Measurements from ENCODE around the gene RNF214. TPM values are rescaled to one million over a fixed set of nuclear protein-coding genes. Genes with fewer than 3 reads are reported as not detected.

The RNF214 gene
- polyA plus RNA-seq, 1 donor from 2014 or later = 7.6 TPM

DNA sequence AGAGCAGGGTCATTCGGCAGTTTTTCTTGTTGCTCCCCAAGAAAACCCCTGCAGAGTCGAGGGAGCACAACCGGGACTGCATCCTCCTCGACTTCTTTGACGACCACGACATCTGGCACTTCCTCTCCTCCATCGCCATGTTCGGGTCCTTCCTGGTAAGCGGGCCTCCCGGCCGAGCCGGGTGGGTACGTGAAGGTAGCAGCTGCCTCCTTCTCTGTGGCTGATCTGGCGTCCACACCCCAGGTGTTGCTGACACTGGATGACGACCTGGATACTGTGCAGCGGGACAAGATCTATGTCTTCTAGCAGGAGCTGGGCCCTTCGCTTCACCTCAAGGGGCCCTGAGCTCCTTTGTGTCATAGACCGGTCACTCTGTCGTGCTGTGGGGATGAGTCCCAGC lies 36.7 kb upstream of the RNF214 start:
- no peaks in the 10 kb centered on the region for H3K79me2 ChIP-seq (replicated peaks; ENCODE audit: insufficient read depth, low read length)
- no peak overlapping the region for H2AFZ ChIP-seq (ENCODE audit: low read depth, low read length)
- TF ChIP-seq POLR2AphosphoS5 (IDR thresholded peaks at IDR 0.05) = no peak
- TF ChIP-seq, protein P1, sequence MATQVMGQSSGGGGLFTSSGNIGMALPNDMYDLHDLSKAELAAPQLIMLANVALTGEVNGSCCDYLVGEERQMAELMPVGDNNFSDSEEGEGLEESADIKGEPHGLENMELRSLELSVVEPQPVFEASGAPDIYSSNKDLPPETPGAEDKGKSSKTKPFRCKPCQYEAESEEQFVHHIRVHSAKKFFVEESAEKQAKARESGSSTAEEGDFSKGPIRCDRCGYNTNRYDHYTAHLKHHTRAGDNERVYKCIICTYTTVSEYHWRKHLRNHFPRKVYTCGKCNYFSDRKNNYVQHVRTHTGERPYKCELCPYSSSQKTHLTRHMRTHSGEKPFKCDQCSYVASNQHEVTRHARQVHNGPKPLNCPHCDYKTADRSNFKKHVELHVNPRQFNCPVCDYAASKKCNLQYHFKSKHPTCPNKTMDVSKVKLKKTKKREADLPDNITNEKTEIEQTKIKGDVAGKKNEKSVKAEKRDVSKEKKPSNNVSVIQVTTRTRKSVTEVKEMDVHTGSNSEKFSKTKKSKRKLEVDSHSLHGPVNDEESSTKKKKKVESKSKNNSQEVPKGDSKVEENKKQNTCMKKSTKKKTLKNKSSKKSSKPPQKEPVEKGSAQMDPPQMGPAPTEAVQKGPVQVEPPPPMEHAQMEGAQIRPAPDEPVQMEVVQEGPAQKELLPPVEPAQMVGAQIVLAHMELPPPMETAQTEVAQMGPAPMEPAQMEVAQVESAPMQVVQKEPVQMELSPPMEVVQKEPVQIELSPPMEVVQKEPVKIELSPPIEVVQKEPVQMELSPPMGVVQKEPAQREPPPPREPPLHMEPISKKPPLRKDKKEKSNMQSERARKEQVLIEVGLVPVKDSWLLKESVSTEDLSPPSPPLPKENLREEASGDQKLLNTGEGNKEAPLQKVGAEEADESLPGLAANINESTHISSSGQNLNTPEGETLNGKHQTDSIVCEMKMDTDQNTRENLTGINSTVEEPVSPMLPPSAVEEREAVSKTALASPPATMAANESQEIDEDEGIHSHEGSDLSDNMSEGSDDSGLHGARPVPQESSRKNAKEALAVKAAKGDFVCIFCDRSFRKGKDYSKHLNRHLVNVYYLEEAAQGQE (IDR thresholded peaks at IDR 0.05; ENCODE audit: borderline replicate concordance) = no peak
- TF ChIP-seq RAD21 (conservative IDR thresholded peaks at IDR 0.05) = no peak
- TF ChIP-seq SMC3 (conservative IDR thresholded peaks at IDR 0.05; ENCODE audit: poor library complexity) = no peak
- TF ChIP-seq, protein P2, sequence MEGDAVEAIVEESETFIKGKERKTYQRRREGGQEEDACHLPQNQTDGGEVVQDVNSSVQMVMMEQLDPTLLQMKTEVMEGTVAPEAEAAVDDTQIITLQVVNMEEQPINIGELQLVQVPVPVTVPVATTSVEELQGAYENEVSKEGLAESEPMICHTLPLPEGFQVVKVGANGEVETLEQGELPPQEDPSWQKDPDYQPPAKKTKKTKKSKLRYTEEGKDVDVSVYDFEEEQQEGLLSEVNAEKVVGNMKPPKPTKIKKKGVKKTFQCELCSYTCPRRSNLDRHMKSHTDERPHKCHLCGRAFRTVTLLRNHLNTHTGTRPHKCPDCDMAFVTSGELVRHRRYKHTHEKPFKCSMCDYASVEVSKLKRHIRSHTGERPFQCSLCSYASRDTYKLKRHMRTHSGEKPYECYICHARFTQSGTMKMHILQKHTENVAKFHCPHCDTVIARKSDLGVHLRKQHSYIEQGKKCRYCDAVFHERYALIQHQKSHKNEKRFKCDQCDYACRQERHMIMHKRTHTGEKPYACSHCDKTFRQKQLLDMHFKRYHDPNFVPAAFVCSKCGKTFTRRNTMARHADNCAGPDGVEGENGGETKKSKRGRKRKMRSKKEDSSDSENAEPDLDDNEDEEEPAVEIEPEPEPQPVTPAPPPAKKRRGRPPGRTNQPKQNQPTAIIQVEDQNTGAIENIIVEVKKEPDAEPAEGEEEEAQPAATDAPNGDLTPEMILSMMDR (IDR thresholded peaks at IDR 0.05; ENCODE audit: poor library complexity, severe bottlenecking) = no peak
- TF ChIP-seq EP300 (conservative IDR thresholded peaks at IDR 0.05; ENCODE audit: poor library complexity, severe bottlenecking) = no peak
- no peak for TF ChIP-seq TAF1 (IDR thresholded peaks at IDR 0.05; ENCODE audit: low read depth)
- TF ChIP-seq MXI1 (conservative IDR thresholded peaks at IDR 0.05; ENCODE audit: poor library complexity, severe bottlenecking) = no peak
- no peak for TF ChIP-seq EZH2 (IDR thresholded peaks at IDR 0.05; ENCODE audit: borderline replicate concordance, insufficient read depth, low read length, poor library complexity, severe bottlenecking)
- no peaks in the 10 kb centered on the region for H4K20me1 ChIP-seq (ENCODE audit: insufficient read depth)
- H3K9me3 ChIP-seq (ENCODE audit: low read length) = no peaks in the 10 kb centered on the region
- H3K4me2 ChIP-seq (ENCODE audit: low read length) = no peak overlapping the region
- H3K36me3 ChIP-seq (ENCODE audit: insufficient read depth, low read length) = no peaks in the 10 kb centered on the region
- no peaks in the 10 kb centered on the region for H3F3A ChIP-seq (ENCODE audit: insufficient read depth, low read length, poor library complexity, severe bottlenecking)
- H3K4me3 ChIP-seq (ENCODE audit: low read length) = no peak overlapping the region
- H3K9ac ChIP-seq (ENCODE audit: low read length) = no peak overlapping the region
- H3K27ac ChIP-seq (ENCODE audit: low read length) = no peak overlapping the region
- no peaks in the 10 kb centered on the region for H3K27me3 ChIP-seq (ENCODE audit: insufficient read depth, low read depth, low read length)
- no peaks in the 10 kb centered on the region for H3K9me2 ChIP-seq (ENCODE audit: insufficient read depth, low read length)

DNA sequence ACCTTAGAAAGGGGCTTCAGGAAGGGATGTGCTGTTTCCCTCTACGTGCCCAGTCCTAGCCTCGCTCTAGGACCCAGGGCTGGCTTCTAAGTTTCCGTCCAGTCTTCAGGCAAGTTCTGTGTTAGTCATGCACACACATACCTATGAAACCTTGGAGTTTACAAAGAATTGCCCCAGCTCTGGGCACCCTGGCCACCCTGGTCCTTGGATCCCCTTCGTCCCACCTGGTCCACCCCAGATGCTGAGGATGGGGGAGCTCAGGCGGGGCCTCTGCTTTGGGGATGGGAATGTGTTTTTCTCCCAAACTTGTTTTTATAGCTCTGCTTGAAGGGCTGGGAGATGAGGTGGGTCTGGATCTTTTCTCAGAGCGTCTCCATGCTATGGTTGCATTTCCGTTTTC lies 35.5 kb upstream of the RNF214 start:
- no peaks in the 10 kb centered on the region for H3K9me2 ChIP-seq (ENCODE audit: insufficient read depth, low read length)
- no peaks in the 10 kb centered on the region for H3K27me3 ChIP-seq (ENCODE audit: insufficient read depth, low read depth, low read length)
- H3K27ac ChIP-seq (ENCODE audit: low read length) = no peak overlapping the region
- no peak overlapping the region for H3K4me2 ChIP-seq (ENCODE audit: low read length)
- no peaks in the 10 kb centered on the region for H3K36me3 ChIP-seq (ENCODE audit: insufficient read depth, low read length)
- H3F3A ChIP-seq (ENCODE audit: insufficient read depth, low read length, poor library complexity, severe bottlenecking) = no peaks in the 10 kb centered on the region
- H3K4me3 ChIP-seq (ENCODE audit: low read length) = no peak overlapping the region
- no peak overlapping the region for H2AFZ ChIP-seq (ENCODE audit: low read depth, low read length)
- no peaks in the 10 kb centered on the region for H3K9me3 ChIP-seq (ENCODE audit: low read length)
- H3K9ac ChIP-seq (ENCODE audit: low read length) = no peak overlapping the region
- no peaks in the 10 kb centered on the region for H3K79me2 ChIP-seq (replicated peaks; ENCODE audit: insufficient read depth, low read length)
- TF ChIP-seq EZH2 (IDR thresholded peaks at IDR 0.05; ENCODE audit: borderline replicate concordance, insufficient read depth, low read length, poor library complexity, severe bottlenecking) (no peak), MXI1 (conservative IDR thresholded peaks at IDR 0.05; ENCODE audit: poor library complexity, severe bottlenecking) (no peak), TAF1 (IDR thresholded peaks at IDR 0.05; ENCODE audit: low read depth) (no peak), RAD21 (conservative IDR thresholded peaks at IDR 0.05) (no peak), SMC3 (conservative IDR thresholded peaks at IDR 0.05; ENCODE audit: poor library complexity) (no peak), POLR2AphosphoS5 (IDR thresholded peaks at IDR 0.05) (no peak), EP300 (conservative IDR thresholded peaks at IDR 0.05; ENCODE audit: poor library complexity, severe bottlenecking) (no peak)
- TF ChIP-seq, protein P2 (IDR thresholded peaks at IDR 0.05; ENCODE audit: poor library complexity, severe bottlenecking) = no peak
- TF ChIP-seq, protein P1 (IDR thresholded peaks at IDR 0.05; ENCODE audit: borderline replicate concordance) = no peak
- no peaks in the 10 kb centered on the region for H4K20me1 ChIP-seq (ENCODE audit: insufficient read depth)
